Choroid plexus epithelial cell (primary cell): ENCODE data around the gene TMCC3.
"Not testable (repeated sequence)": the region's sequence is repeated elsewhere in the genome, so short reads cannot be mapped to it uniquely, and the experiment has no call there.

ENCODE experiments used
- DNase-seq: peaks from one replicate; pipeline ENCODE4 v3.0.0-alpha.2; 2010; ENCODE audit warnings: low read depth
- H3K4me3 ChIP-seq: 2 replicates; pipeline ENCODE4 v1.5.1; 2011; ENCODE audit warnings: low read depth, mild to moderate bottlenecking, control low read depth, low read length, moderate library complexity
- TF ChIP-seq, protein P1 (sequence below): conservative IDR thresholded peaks from 2 replicates; pipeline ENCODE4 v1.5.1; 2011; ENCODE audit warnings: low read depth, mild to moderate bottlenecking, control low read depth, inconsistent platforms, low read length, moderate library complexity

The TMCC3 gene

DNA sequence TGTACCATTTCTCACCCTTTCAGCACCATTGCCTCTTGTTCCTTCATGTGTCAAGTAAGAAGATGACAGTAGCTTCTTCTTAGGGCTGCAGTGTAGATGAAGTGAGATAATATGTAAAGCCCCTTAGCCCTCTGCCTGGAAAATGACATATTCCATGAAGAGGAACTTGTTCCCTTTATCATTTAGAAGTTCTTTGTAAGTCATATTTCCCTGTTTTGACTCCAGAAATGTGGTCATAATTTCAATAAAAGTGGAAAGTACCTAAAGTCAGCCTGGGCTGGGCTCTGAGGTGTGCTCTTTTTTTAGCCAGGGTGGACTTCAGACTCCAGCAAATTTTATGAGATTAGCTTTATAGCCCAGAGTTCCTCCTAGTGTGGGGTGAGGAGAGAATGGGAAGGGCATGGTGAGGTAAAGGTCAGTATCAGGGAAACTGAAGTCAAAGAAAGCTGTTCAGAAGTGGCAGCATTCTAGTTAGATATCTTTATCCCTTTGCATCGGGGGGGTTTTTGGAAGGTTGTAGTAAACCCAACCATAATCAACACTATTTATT is 92.5 kb downstream of the TMCC3 start:
- no peak for DNase-seq
- TF ChIP-seq, protein P1, sequence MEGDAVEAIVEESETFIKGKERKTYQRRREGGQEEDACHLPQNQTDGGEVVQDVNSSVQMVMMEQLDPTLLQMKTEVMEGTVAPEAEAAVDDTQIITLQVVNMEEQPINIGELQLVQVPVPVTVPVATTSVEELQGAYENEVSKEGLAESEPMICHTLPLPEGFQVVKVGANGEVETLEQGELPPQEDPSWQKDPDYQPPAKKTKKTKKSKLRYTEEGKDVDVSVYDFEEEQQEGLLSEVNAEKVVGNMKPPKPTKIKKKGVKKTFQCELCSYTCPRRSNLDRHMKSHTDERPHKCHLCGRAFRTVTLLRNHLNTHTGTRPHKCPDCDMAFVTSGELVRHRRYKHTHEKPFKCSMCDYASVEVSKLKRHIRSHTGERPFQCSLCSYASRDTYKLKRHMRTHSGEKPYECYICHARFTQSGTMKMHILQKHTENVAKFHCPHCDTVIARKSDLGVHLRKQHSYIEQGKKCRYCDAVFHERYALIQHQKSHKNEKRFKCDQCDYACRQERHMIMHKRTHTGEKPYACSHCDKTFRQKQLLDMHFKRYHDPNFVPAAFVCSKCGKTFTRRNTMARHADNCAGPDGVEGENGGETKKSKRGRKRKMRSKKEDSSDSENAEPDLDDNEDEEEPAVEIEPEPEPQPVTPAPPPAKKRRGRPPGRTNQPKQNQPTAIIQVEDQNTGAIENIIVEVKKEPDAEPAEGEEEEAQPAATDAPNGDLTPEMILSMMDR = no peak
- no peak overlapping the region for H3K4me3 ChIP-seq

DNA sequence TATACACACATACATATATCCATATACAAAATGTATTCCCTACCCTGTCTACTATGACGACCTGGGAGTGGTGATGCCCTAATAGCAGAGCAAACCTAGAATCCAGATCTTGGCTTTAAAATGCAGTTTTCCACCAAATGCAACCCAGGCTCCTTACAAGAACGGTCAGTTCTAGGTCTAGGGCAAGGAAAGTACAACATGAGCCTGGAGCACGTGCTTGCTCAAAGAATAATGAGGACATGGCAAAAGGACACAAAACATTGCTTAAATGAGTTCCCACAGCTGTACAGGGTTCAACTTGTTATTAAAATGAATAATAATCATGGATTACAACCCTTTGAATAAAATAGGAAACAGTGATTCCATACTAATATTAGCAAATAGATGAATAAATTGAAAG is 94.7 kb downstream of the TMCC3 start:
- no peak overlapping the region for H3K4me3 ChIP-seq
- TF ChIP-seq, protein P1 = no peak
- no peak for DNase-seq

DNA sequence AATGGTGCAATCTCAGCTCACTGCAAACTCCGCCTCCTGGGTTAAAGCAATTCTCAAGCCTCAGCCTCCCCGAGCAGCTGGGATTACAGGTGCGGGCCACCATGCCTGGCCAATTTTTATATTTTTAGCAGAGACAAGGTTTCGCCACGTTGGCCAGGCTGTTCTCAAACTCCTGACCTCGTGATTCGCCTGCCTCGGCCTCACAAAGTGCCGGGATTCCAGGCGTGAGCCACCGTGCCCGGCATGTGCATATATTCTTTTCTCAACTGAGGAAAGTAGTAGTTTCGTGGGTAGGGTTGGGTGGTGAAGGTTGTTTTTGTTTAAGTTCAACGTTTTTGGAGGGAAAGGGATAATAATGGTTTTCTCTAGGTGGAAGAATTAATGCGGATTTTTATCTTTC is 96.5 kb downstream of the TMCC3 start:
- H3K4me3 ChIP-seq = no peak overlapping the region
- TF ChIP-seq, protein P1 = no peak
- DNase-seq = no peak

DNA sequence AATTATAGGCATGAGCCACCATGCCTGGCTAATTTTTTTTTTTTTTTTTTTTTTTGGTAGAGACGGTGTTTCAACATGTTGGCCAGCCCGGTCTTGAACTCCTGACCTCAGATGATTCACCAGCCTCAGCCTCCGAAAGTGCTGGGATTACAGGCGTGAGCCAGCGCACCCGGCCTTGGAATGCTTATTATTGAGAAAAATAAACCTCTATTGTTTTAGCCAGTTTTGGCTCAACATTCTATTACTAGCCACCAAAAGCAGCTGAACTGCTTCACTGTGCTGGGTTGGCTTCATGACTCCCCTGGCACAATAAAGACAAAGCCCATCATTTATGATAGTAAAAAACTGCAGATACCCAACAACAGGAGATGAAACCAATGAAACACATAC is 97.2 kb downstream of the TMCC3 start:
- TF ChIP-seq, protein P1 = no peak
- H3K4me3 ChIP-seq = no peak overlapping the region
- DNase-seq = peak; percentile 74

DNA sequence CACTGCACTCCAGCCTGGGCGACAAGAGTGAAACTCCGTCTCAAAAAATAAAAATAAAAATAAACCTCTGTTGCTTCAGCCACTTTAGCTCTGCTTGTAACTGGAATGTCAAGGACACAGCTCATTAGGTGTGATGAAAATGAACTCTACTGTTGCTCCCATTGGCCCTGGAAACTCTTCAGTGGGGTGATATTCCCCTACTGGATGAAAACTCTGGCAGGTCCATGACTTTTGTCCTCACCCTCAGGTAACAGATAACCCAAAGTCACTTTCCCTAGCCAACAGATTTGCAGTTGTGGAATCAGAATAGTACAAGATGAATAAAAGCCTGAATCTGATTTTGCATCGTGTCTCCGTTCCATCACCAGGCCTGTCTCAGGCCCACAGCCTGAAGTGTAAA is 98.5 kb downstream of the TMCC3 start:
- no peak overlapping the region for H3K4me3 ChIP-seq
- DNase-seq = no peak
- TF ChIP-seq, protein P1 = no peak

DNA sequence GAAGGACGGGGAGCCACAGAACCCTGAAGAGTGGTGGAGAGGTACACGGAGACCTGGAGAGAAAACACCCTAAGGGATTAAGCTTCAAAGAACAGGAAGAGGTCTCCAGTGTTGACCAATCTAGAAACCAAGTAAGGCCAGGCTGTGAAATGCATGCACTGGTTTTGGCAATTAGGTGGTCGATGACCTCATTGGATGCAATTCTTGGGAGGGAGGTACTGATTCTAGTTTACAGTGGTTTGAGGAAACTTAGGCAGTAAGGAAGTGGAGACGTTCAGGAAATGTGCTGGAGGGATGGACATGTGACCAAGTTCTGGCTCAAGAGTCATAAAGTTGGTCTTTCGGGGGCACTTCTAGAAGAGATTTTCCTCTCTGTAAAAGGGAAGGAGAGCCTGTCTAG is 99.4 kb downstream of the TMCC3 start:
- no peak for DNase-seq
- no peak overlapping the region for H3K4me3 ChIP-seq
- TF ChIP-seq, protein P1 = no peak

DNA sequence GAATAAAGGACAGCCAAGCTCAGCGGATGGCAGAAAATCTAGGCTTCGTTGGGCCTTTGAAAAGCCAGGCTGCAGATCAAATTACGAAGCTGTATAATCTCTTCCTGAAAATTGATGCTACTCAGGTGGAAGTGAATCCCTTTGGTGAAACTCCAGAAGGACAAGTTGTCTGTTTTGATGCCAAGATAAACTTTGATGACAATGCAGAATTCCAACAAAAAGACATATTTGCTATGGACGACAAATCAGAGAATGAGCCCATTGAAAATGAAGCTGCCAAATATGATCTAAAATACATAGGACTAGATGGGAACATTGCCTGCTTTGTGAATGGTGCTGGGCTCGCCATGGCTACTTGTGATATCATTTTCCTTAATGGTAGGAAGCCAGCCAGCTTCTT is 101.5 kb downstream of the TMCC3 start:
- not testable (repeated sequence) for DNase-seq, H3K4me3 ChIP-seq
